ENCODE measurements around the gene CHAF1A.

The CHAF1A gene

DNA sequence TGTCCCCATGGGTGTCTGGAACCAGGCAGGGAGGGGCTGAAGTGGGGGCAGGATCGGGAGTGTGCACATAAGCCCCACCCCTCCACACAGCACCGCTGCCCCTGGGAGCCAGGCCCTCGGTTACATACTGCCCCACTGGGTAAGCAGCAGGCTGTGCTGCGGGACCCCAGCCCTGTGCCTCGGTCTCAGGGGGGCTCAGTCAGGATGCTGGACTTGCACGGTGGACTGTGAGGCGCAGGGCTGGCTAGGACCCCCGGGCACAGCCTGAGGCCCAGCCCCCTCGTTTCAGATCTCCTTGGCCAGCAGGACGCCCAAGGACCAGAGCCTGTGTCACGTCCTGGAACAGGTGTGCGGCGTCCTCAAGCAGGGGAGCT is 42.8 kb upstream of the CHAF1A start:
- Histone ChIP-seq H3K9me3 (ENCODE audit: low read depth, low read length) (no peaks in the 10 kb centered on the region), H3K36me3 (ENCODE audit: insufficient read depth, low read length) (peaks cover 10% of the 10 kb centered on the region; the same call in 1 of the 2 replicates), H3K9ac (ENCODE audit: insufficient read length) (no peak overlapping the region), H3K4me3 (no peak overlapping the region), H3K27ac (no peak overlapping the region)
- no peak for TF ChIP-seq POLR2AphosphoS5 (IDR thresholded peaks at IDR 0.05; ENCODE audit: borderline replicate concordance, low read depth, low read length)
- TF ChIP-seq FOXP2 (optimal IDR thresholded peaks at IDR 0.05; ENCODE audit: control extremely low read depth, extremely low read length, insufficient read depth): no peak
- no peak for TF ChIP-seq EZH2 (IDR thresholded peaks at IDR 0.05)
- DNase-seq (ENCODE audit: low read depth, low spot score): no peak

DNA sequence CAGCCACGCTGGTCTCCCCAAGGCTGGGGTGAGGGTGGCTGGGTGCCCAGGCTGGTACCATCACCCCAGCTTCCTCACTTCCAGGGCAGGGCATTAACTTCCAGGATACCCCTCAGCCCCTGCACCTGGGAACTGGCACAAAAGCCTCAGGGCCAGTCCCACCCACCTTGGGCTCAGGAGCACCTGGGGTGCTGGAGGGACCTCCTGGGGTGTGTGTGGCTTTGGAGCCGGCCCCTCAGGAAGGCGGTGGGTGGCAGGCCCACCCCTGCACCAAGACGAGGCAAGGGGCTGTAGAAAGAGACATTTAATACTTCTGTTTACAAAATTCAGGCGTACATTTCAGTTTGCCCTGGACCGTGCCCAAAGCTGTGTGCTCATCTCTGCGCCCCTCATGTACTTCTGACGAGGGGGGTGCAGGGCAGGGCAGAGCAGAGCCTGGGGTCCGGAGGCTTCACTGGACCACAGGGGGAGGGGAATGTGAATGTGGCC is 42.3 kb upstream of the CHAF1A start:
- H3K27ac ChIP-seq: no peak overlapping the region
- H3K4me3 ChIP-seq: no peak overlapping the region
- no peak for DNase-seq (ENCODE audit: low read depth, low spot score)
- TF ChIP-seq EZH2 (IDR thresholded peaks at IDR 0.05) (no peak), POLR2AphosphoS5 (IDR thresholded peaks at IDR 0.05; ENCODE audit: borderline replicate concordance, low read depth, low read length) (no peak), FOXP2 (optimal IDR thresholded peaks at IDR 0.05; ENCODE audit: control extremely low read depth, extremely low read length, insufficient read depth) (no peak)
- H3K36me3 ChIP-seq (ENCODE audit: insufficient read depth, low read length): peaks cover 10% of the 10 kb centered on the region; the same call in 1 of the 2 replicates
- H3K9me3 ChIP-seq (ENCODE audit: low read depth, low read length): no peaks in the 10 kb centered on the region
- no peak overlapping the region for H3K9ac ChIP-seq (ENCODE audit: insufficient read length)

DNA sequence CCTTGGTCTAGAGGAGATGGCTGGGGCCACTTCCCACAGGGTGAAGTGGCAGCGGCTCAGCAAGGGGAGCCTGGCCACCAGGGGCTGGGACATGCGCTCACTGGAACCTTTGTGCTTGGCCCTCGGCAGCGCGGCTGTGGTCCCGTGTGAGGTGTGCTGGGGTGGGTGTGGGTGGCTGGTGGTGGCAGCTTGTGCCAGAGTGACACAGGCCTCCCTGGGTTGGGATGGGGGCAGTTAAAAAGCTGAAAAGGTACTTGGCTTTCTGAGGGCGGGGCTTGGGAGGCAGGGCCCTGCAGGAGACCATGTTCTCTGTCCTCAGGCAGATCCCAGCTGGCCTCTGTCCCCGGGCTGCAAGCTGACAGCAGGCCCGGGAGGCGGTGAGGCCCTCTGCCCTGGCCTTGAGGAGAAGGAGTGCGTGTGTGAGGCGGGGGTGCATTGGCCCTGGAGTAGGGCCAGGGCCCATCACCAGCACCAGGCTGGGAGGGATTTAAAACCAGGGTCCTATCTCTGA is 41.7 kb upstream of the CHAF1A start:
- Histone ChIP-seq H3K9me3 (ENCODE audit: low read depth, low read length) (no peaks in the 10 kb centered on the region), H3K4me3 (no peak overlapping the region), H3K36me3 (ENCODE audit: insufficient read depth, low read length) (peaks cover 11% of the 10 kb centered on the region; the same call in 1 of the 2 replicates), H3K27ac (no peak overlapping the region), H3K9ac (ENCODE audit: insufficient read length) (no peak overlapping the region)
- no peak for TF ChIP-seq FOXP2 (optimal IDR thresholded peaks at IDR 0.05; ENCODE audit: control extremely low read depth, extremely low read length, insufficient read depth)
- no peak for TF ChIP-seq POLR2AphosphoS5 (IDR thresholded peaks at IDR 0.05; ENCODE audit: borderline replicate concordance, low read depth, low read length)
- TF ChIP-seq EZH2 (IDR thresholded peaks at IDR 0.05): no peak
- no peak for DNase-seq (ENCODE audit: low read depth, low spot score)

DNA sequence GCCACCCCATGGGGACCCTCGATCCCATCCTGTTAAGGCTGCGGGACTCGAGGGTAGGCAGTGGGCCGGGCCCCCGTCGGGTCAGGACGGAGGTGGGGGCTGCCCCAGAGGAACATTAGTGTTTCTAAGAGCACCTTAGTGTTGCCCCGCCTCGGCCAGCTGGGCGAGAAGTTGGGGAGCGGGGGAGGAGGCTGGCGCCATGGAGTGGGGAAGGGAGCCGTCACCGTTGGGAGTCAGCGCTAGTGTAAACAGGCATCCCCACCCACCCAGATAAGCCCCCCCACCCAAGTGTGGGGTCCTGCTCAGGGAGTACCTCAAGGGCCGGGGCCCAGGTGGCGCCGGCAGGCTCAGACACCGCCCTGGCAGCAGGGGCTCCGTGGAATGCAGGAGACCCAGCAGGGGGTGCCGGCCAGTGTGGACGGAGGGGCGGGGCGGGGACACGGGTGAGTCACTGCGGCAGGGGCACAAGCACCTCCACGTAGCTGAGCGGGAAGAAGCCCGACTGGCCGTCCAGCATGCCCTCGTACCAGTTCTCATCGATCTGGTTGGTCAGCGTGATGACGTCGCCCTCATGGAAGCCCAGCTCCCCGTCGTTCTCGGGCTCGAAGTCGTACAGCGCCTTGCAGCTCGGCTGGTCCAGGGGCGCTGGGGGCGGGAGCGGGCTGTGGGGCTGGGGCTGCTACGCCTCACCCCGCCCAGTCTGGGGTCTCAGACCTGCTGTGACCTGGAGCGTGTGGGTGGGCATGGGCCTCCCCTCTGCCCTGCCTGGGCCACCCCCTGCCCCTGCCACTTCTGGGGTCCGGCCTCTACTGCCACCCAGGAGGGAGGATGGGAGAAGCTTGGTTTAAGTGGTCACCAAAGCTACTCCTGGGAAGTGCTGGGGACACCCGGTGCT is 41.0 kb upstream of the CHAF1A start:
- Histone ChIP-seq H3K36me3 (ENCODE audit: insufficient read depth, low read length) (peaks cover 15% of the 10 kb centered on the region; the same call in 1 of the 2 replicates), H3K27ac (no peak overlapping the region), H3K9ac (ENCODE audit: insufficient read length) (no peak overlapping the region), H3K4me3 (no peak overlapping the region), H3K9me3 (ENCODE audit: low read depth, low read length) (no peaks in the 10 kb centered on the region)
- no peak for DNase-seq (ENCODE audit: low read depth, low spot score)
- TF ChIP-seq EZH2 (IDR thresholded peaks at IDR 0.05) (no peak), FOXP2 (optimal IDR thresholded peaks at IDR 0.05; ENCODE audit: control extremely low read depth, extremely low read length, insufficient read depth) (no peak), POLR2AphosphoS5 (IDR thresholded peaks at IDR 0.05; ENCODE audit: borderline replicate concordance, low read depth, low read length) (no peak)

DNA sequence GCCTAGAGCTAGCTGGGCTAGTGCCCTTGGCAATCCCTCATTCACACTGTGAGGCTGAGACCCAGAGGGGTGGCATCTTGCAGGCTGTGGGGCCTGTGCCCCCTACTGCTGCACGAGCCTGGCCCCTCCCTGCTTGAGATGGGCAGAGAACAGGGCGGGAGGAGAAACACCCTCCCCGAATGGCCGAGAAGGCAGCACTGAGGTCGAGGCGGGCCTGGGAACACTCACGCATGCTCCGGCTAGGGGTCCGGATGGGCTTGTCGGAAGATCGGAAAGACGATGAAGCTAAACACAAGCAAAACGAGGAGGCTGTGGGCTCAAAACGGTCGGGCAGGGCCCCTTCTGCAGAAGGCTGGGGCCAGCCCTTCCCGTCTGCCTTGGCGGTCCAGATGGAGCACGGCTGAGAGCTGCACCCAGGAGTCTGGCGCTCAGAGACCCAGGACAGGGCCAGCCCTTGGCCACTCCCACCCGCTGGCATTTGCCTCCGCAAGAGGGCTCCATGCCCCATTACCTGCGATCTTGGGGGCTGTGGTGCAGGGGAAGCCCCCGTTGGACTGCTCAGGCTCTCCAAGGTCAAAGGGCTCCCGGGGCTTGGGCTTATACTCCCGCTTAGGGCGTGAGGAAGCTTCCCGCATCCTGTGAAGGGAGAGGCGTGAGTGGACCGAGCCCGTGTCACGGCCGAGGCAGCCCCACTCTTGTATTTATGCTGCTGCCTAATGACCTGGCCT is 40.2 kb upstream of the CHAF1A start:
- peaks cover 15% of the 10 kb centered on the region; the same call in 1 of the 2 replicates for H3K36me3 ChIP-seq (ENCODE audit: insufficient read depth, low read length)
- H3K9me3 ChIP-seq (ENCODE audit: low read depth, low read length): no peaks in the 10 kb centered on the region
- no peak overlapping the region for H3K27ac ChIP-seq
- no peak overlapping the region for H3K9ac ChIP-seq (ENCODE audit: insufficient read length)
- DNase-seq (ENCODE audit: low read depth, low spot score): no peak
- no peak overlapping the region for H3K4me3 ChIP-seq
- TF ChIP-seq POLR2AphosphoS5 (IDR thresholded peaks at IDR 0.05; ENCODE audit: borderline replicate concordance, low read depth, low read length): no peak; the same call in 1 of the 2 replicates
- TF ChIP-seq FOXP2 (optimal IDR thresholded peaks at IDR 0.05; ENCODE audit: control extremely low read depth, extremely low read length, insufficient read depth): no peak
- TF ChIP-seq EZH2 (IDR thresholded peaks at IDR 0.05): no peak

DNA sequence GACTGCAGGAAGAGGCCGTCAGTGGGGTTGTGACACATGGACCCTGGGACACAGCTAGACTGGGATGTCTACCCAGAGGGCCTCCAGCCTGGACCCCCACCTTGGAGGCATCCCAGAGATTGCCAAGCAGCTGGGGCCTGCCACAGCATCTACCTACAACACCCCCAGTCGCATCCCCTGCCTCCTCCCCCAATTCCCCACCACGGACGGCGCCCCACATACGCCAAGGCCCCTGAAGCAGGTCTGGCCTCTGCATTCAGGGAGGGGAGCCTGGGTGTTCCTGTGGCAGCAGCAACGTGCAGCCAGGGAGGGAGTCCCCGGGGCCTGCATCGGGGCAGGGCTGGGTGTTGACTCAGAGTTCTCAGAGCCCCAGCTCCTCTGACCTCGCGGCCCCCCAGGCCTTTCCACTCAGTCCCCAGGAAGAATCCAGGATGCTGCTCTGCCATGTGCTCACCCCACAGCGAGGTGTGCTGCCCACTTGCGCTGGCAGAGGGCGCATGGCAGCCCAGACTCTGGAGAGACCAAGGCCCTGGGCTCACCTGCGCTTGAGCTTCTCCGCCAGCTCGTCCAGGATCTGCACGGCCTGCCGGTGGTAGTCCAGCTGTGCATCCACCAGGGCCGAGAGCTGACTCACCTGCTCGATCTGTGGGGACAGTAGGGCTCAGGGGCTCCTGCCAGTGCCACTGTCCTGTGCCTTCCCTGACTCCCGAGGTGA is 39.5 kb upstream of the CHAF1A start:
- DNase-seq (ENCODE audit: low read depth, low spot score): no peak
- H3K9ac ChIP-seq (ENCODE audit: insufficient read length): no peak overlapping the region

DNA sequence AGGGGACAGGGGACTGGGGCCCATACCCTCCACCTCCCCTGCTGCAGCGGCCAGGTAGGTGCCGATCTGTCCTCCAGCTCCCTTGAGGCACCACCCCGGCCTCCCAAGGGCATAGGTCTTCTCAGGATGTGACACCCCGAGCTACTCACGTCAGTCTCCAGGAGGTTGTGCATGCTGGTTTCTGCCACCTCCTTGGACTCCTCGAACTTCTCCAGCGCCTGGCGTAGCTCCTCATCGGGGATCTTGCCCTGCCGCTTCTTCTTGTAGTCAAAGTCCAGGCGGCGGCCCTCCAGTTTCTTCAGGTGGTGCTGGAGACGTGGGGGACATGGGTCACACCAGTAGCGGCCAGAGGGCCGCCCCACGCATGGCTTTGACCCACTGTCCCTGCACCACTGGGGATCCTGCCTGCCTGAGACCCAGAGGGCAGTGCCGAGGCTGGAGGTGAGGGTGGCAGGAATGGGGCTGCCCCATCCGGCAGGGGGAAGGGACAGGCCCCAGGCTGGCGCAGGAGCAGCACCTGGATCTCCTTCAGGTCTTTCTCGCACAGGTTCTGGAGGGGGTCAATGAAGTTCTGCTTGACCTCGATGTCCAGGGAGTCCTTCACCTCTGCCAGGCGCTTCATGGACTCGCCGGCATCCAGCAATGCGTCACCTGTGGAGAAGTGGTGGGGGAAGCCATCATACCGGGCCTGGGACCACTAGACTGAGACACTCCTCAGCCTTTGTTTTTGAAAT is 38.7 kb upstream of the CHAF1A start:
- H3K4me3 ChIP-seq: no peak overlapping the region
- no peak for DNase-seq (ENCODE audit: low read depth, low spot score)
- no peak overlapping the region for H3K27ac ChIP-seq
- no peaks in the 10 kb centered on the region for H3K9me3 ChIP-seq (ENCODE audit: low read depth, low read length)
- H3K36me3 ChIP-seq (ENCODE audit: insufficient read depth, low read length): peaks cover 15% of the 10 kb centered on the region; the same call in 1 of the 2 replicates
- TF ChIP-seq POLR2AphosphoS5 (IDR thresholded peaks at IDR 0.05; ENCODE audit: borderline replicate concordance, low read depth, low read length) (no peak), EZH2 (IDR thresholded peaks at IDR 0.05) (no peak), FOXP2 (optimal IDR thresholded peaks at IDR 0.05; ENCODE audit: control extremely low read depth, extremely low read length, insufficient read depth) (no peak)
- H3K9ac ChIP-seq (ENCODE audit: insufficient read length): no peak overlapping the region

More for the DNA sequence above, 39.5 kb upstream of the CHAF1A start:
- TF ChIP-seq FOXP2 (optimal IDR thresholded peaks at IDR 0.05; ENCODE audit: control extremely low read depth, extremely low read length, insufficient read depth) (no peak), POLR2AphosphoS5 (IDR thresholded peaks at IDR 0.05; ENCODE audit: borderline replicate concordance, low read depth, low read length) (no peak), EZH2 (IDR thresholded peaks at IDR 0.05) (no peak)
- Histone ChIP-seq H3K36me3 (ENCODE audit: insufficient read depth, low read length) (peaks cover 15% of the 10 kb centered on the region; the same call in 1 of the 2 replicates), H3K9me3 (ENCODE audit: low read depth, low read length) (no peaks in the 10 kb centered on the region), H3K27ac (no peak overlapping the region), H3K4me3 (no peak overlapping the region)
